SKM-1 treated with dmso at 0.1 percent for 144 hours (cell line): ENCODE data around the gene MEPE.
A peak's percentile ranks its signal among the peaks of the same experiment; 100 is the strongest.
"Not testable (repeated sequence)": the region's sequence is repeated elsewhere in the genome, so short reads cannot be mapped to it uniquely, and the experiment has no call there.

Experiments used
- DNase-seq: peaks from one replicate; lab custom pipeline; 2025; ENCODE audit not compliant: unreplicated experiment; lab: John Stamatoyannopoulos, UW

The MEPE gene

DNA sequence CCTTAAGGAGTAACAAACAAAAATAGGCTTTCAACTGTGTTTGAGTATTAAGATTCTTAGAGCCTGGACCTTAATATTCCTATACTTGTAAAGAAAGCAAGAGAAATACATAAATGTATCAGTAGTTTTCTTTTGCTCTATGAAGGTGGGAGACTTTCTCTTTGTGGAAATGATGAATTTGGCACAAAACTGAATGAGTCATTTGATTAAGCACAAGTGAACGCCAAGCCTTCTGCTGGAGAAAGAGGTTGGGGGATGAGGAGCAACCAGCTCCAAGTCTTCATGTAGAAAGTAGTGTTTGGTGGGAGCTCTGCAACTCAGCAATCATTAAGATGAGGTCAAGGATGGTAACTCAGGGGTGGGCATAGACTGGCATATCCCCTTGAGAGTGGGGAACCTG lies 49.6 kb downstream of the MEPE start:
- DNase-seq, result no peak

DNA sequence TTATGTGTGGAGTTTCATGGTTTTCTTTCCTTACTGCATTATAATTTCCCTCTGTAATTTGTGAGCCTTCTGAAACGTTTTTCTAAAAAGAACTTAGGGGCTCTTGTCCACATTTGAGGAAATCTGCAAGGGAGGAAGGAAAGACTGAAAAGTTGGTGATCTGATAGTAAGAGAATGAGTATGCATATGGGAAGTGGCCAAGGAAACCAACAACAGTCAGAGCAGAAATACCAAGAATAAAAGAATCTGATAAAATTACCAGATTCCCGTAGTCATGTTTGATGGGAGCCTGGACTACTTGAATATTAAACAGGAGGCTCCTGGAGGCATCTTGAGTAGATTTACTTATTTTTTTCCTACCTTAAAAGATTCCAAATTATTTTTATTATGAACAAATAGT lies 50.1 kb downstream of the MEPE start:
- DNase-seq, result no peak

DNA sequence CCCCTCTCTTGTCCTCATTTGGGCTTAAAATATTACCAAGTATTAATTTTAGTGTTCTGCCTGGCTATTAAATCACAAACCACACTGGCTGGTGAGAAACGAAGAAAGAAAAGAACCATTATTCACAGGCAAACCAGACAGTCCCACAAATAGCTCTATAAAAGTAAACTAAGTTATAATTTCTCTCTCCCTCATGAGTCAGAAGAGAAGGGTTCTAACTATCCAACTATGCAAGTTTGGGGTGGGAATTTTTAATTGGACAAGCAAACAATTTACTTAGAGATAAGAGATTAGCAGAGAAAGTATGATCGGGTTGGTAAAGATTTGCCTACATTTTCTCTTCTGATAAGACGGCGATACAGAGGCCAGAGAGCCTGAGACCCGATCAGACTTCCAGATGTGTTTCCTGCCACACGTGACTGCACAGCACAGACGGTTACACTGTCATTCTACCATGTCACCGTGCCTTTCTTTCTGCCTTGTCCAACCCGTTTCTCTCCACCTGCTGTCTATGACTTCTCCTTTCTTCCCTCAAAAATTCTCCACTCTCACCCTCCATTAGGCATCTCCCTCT lies 52.3 kb downstream of the MEPE start:
- no peak for DNase-seq

DNA sequence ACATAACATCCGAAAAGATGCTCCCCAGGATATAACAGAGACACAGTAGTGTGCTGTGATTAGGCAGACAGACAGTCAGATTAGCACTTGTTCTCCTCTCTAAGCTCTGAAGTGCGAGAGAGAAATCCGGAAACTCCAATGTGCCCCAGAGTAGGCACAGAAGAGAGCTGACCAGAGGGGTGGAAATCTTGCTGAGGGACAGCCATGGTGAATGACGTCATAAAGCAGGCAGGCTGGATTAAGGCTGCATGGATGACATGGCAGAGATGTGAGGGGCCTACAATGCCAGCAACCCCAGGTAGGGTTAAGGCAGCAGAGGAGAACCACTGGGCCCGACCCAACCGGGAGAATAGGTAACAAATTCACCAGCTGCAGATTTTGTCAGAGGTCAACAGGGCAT lies 53.3 kb downstream of the MEPE start:
- no peak for DNase-seq

DNA sequence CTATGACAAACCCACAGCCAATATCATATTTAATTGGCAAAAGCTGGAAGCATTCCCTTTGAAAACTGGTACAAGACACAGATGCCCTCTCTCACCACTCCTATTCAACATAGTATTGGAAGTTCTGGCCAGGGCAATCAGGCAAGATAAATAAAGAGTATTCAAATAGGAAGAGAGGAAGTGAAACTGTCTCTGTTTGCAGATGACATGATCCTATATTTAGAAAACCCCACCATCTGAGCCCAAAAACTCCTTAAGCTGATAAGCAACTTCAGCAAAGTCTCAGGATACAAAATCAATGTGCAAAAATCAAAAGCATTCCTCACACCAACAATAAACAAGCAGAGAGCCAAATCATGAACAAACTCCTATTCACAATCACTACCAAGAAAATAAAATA lies 58.0 kb downstream of the MEPE start:
- not testable (repeated sequence) for DNase-seq

DNA sequence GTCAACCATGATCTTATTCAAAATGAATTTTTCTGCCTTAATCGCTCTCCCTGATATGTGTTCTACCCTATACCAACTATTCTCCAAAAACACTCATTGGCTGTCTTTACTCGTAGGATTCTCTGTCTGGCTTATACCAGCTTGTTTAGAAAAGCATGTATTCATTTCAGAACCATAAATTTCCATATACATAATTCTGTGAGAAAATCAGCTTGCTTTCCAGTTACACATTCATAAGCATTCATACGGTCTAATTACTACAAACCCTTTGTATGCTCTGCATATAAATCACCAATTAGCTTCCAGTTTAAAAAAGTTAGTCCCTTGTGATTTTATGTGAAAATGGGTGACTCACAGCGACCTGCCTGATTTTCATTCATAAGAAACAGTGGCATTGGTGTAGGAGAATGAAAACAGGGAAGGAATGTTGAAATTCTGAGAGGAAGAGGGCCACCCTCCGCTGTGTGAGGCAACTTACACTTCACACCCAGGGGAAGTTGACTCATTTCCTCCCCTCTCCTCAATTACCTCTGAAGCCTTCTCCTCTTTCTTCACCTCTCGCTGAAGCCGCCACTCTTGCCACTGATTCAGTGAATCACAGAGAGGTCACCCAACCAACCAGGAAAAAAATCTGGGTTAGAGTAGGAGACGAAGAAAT lies 63.3 kb downstream of the MEPE start:
- DNase-seq, result peak; percentile 97
